Pancreas (tissue), 10 donors: Measurements from ENCODE around the gene TIAM1. TPM values are rescaled to one million over a fixed set of nuclear protein-coding genes. Genes with fewer than 3 reads are reported as not detected.

Experiments used
- ATAC-seq, 4 donors: fragments of 200-7000 bp; cut with Tn5 transposase; one replicate each; pipeline versions ENCODE4 v1.8.0 to v1.9.1; 2020; ENCODE audit warnings: mild to moderate bottlenecking in 4 of 4, moderate library complexity in 4 of 4
- DNase-seq, 6 donors: peaks; one replicate each; pipeline ENCODE4 v3.0.0-alpha.2; 2020
- FAIRE-seq: peaks from 2 replicates; lab custom pipeline; 2012; peaks lifted over from hg19 to GRCh38; lab: Jason Lieb, UNC
- H3K27ac ChIP-seq, 4 donors: fragments of 200-600 bp; sonication (generic); 1 replicate in 3 of 4; 2 replicates in 1 of 4; pipeline versions ENCODE4 v1.5.0 to v1.8.0; 2020
- H3K27me3 ChIP-seq, 4 donors: fragments of 200-600 bp; one replicate each; pipeline ENCODE4 v1.8.0; 2021
- H3K36me3 ChIP-seq, 3 donors: fragments of 200-600 bp; sonication (generic) in 1 of 3; one replicate each; pipeline versions ENCODE4 v1.5.0 to v1.8.0; 2020 to 2021
- H3K4me1 ChIP-seq, 3 donors: fragments of 200-600 bp; one replicate each; pipeline ENCODE4 v1.8.0; 2021
- H3K4me3 ChIP-seq, 4 donors: fragments of 200-600 bp; sonication (generic) in 2 of 4; one replicate each; pipeline versions ENCODE4 v1.5.0 to v1.8.0; 2020 to 2021
- H3K9me3 ChIP-seq, 4 donors: fragments of 200-600 bp; one replicate each; pipeline ENCODE4 v1.8.0; 2021
- CTCF ChIP-seq, 4 donors: fragments of 200-600 bp; sonication (generic) in 3 of 4; IDR thresholded peaks; one replicate each; pipeline versions ENCODE4 v1.5.0 to v1.8.0; 2021; ENCODE audit warnings: antibody characterized with exemption in 4 of 4
- WGBS, 2 donors: extraction: QIAGEN DNeasy Blood & Tissue Kit; methylation state at CpG; one replicate each; pipeline ENCODE4 v1.1.7; 2013; 5-methylcytosine and 5-hydroxymethylcytosine counted together
- intact Hi-C, 3 donors: fragments of 100-400 bp; cut with DNase I; formaldehyde crosslinking; loops; one replicate each; pipeline versions ENCODE4 v1.11.1 to v1.14.2; 2022
- polyA plus RNA-seq, 2 donors: library from polyadenylated mRNA; stranded (reverse); fragments of 200-250 nt; gene quantifications; one replicate each; pipeline ENCODE4 v1.2.3, GENCODE V29; 2013
- total RNA-seq, 6 donors: library from RNA; stranded (reverse); fragmentation: NEBNext Ultra II Directional in 4 of 6; extraction: Animal tissue kit (Norgen Biotek cat#: 25700) in 4 of 6; gene quantifications; one replicate each; pipeline versions ENCODE4 v1.2.1 to v1.2.4, GENCODE V29; 2021 to 2023
- donor health status: healthy with polysubstance abuse.
- donor health status: DM: no; HTN: no; CAD: no; lungs with moderate emphysema.
- donor health status: DM: no; HTN: no; CAD: no.
- donor health status: control.
- donor health status: control.
- donor health status: Bipolar disorder and iron deficiency.
- donor health status: DM: yes; HTN: yes; CAD: no.
- donor health status: DM: no; HTN: no; CAD: no.
- donor health status: DM: no; HTN: no; CAD: no.
- donor health status: DM: yes; HTN: yes; CAD: no.

TIAM1 gene
- total and polyA plus RNA-seq, 8 donors = 1.7 to 7.7 (median 4.0) TPM

GRCh38 chr21:31339721-31340120 is 4.3 kb downstream of the TIAM1 start:
- no peak for DNase-seq
- TF ChIP-seq CTCF (IDR thresholded peaks at IDR 0.05) = no peak
- intact Hi-C loops = no loop called here
- Histone ChIP-seq H3K27ac (no peak overlapping the region), H3K9me3 (no peaks in the 10 kb centered on the region), H3K4me3 (no peak overlapping the region), H3K27me3 (peaks cover 0 to 10% (median 0%) of the 10 kb centered on the region in 4 donors), H3K36me3 (no peaks in the 10 kb centered on the region), H3K4me1 (no peaks in the 10 kb centered on the region)
- no peak for ATAC-seq
- 72 to 79% methylated on average over 4 of the region's 4 CpGs for WGBS, 2 donors
- no peak for FAIRE-seq

GRCh38 chr21:31338908-31339368 is 5.1 kb downstream of the TIAM1 start:
- Histone ChIP-seq H3K36me3 (no peaks in the 10 kb centered on the region), H3K9me3 (no peaks in the 10 kb centered on the region), H3K27me3 (peaks cover 0 to 10% (median 0%) of the 10 kb centered on the region in 4 donors), H3K4me3 (no peak overlapping the region), H3K4me1 (no peaks in the 10 kb centered on the region), H3K27ac (no peak overlapping the region)
- ATAC-seq = no peak
- no peak for FAIRE-seq
- DNase-seq = no peak
- TF ChIP-seq CTCF (IDR thresholded peaks at IDR 0.05) = no peak
- intact Hi-C loops = no loop called here
- 50 to 67% methylated on average over 3 of the region's 3 CpGs for WGBS, 2 donors

- WGBS, 2 donors = 58 to 64% methylated on average over 25 of the region's 25 CpGs
- Histone ChIP-seq H3K36me3 (no peaks in the 10 kb centered on the region), H3K9me3 (no peaks in the 10 kb centered on the region), H3K4me1 (no peaks in the 10 kb centered on the region), H3K27ac (no peak overlapping the region), H3K27me3 (peaks cover 0 to 10% (median 0%) of the 10 kb centered on the region in 4 donors), H3K4me3 (no peak overlapping the region)
- DNase-seq = no peak
- TF ChIP-seq CTCF (IDR thresholded peaks at IDR 0.05) = no peak
- no peak for ATAC-seq
- no peak for FAIRE-seq
- intact Hi-C loops = no loop called here
Measured at GRCh38 chr21:31337996-31338907, 5.8 kb downstream of the TIAM1 start.

- Histone ChIP-seq H3K9me3 (no peaks in the 10 kb centered on the region), H3K4me3 (no peak overlapping the region), H3K27ac (no peak overlapping the region), H3K27me3 (peaks cover 0 to 5% (median 0%) of the 10 kb centered on the region in 4 donors), H3K36me3 (no peaks in the 10 kb centered on the region), H3K4me1 (no peaks in the 10 kb centered on the region)
- TF ChIP-seq CTCF (IDR thresholded peaks at IDR 0.05) = no peak
- intact Hi-C loops = no loop called here
- DNase-seq = no peak
- ATAC-seq = no peak
- FAIRE-seq = no peak
- 69 to 72% methylated on average over 3 of the region's 3 CpGs for WGBS, 2 donors
Measured at GRCh38 chr21:31337086-31337485, 7.0 kb downstream of the TIAM1 start.

GRCh38 chr21:31336739-31337040 is 7.4 kb downstream of the TIAM1 start:
- ATAC-seq (no peak), DNase-seq (no peak), FAIRE-seq (no peak)
- no peaks in the 10 kb centered on the region for H3K9me3 ChIP-seq
- no peaks in the 10 kb centered on the region for H3K4me1 ChIP-seq
- TF ChIP-seq CTCF (IDR thresholded peaks at IDR 0.05) = no peak
- intact Hi-C loops = no loop called here
- H3K4me3 ChIP-seq = no peak overlapping the region
- H3K27me3 ChIP-seq = peaks cover 0 to 1% (median 0%) of the 10 kb centered on the region in 4 donors
- 73 to 84% methylated on average over 6 of the region's 6 CpGs for WGBS, 2 donors
- no peak overlapping the region for H3K27ac ChIP-seq
- H3K36me3 ChIP-seq = no peaks in the 10 kb centered on the region
